Kidney epithelial cell (primary cell): ENCODE results near the gene TRIM71. TPM values are rescaled to one million over a fixed set of nuclear protein-coding genes. Genes with fewer than 3 reads are reported as not detected.
A peak's percentile ranks its signal among the peaks of the same experiment; 100 is the strongest.
"Not testable (repeated sequence)": the region's sequence is repeated elsewhere in the genome, so short reads cannot be mapped to it uniquely, and the experiment has no call there.

Source experiments
- DNase-seq: peaks from one replicate; pipeline ENCODE4 v3.0.0-alpha.2; 2010; ENCODE audit warnings: low read depth
- H3K27me3 ChIP-seq: 2 replicates; pipeline ENCODE4 v1.6.0; 2011; ENCODE audit warnings: low read length; ENCODE audit not compliant: control insufficient read depth, insufficient read depth
- H3K36me3 ChIP-seq: 2 replicates; pipeline ENCODE4 v1.5.1; 2011; ENCODE audit warnings: low read length; ENCODE audit not compliant: control insufficient read depth, insufficient read depth
- H3K4me3 ChIP-seq: 2 replicates; pipeline ENCODE4 v1.5.1; 2011; ENCODE audit warnings: low read depth, mild to moderate bottlenecking, control low read depth, low read length
- CTCF ChIP-seq: IDR thresholded peaks from 2 replicates; pipeline ENCODE4 v1.5.1; 2011; ENCODE audit warnings: mild to moderate bottlenecking, moderate library complexity, low read length, control low read depth, inconsistent platforms; ENCODE audit not compliant: insufficient read depth, poor library complexity, severe bottlenecking
- total RNA-seq: library from RNA; depleted of rRNA; stranded (reverse); fragments of >200 nt; gene quantifications from 2 replicates; pipeline ENCODE4 v1.2.3, GENCODE V29; 2015

TRIM71 gene
- total RNA-seq = 2.4 and 2.6 TPM in 2 replicates

- peak within 1 kb of the TSS; percentile 58 for H3K4me3 ChIP-seq
Measured at GRCh38 chr3:32817558-32818228, at the start of gene TRIM71. TRIM71 (plus strand) TSS chr3:32817997; CDS start chr3:32818081, 84 bp downstream.

GRCh38 chr3:32778389-32778788 lies 39.4 kb upstream of the TRIM71 start:
- H3K27me3 ChIP-seq = no peaks in the 10 kb centered on the region
- H3K36me3 ChIP-seq = no peaks in the 10 kb centered on the region
- H3K4me3 ChIP-seq = no peak overlapping the region
- TF ChIP-seq CTCF = no peak
- DNase-seq = no peak

More at GRCh38 chr3:32817558-32818228, at the start of gene TRIM71:
- Histone ChIP-seq H3K27me3 (peaks cover 36% of the 10 kb centered on the region), H3K36me3 (no peaks in the 10 kb centered on the region)
- no peak for DNase-seq
- no peak for TF ChIP-seq CTCF

GRCh38 chr3:32780071-32780734 lies 37.6 kb upstream of the TRIM71 start:
- no peak for DNase-seq
- Histone ChIP-seq H3K36me3 (no peaks in the 10 kb centered on the region), H3K4me3 (peak overlapping the region; percentile 56), H3K27me3 (no peaks in the 10 kb centered on the region)
- no peak for TF ChIP-seq CTCF

- peak overlapping the region; percentile 56 for H3K4me3 ChIP-seq
- no peak for DNase-seq
- peak; percentile 33 for TF ChIP-seq CTCF
- no peaks in the 10 kb centered on the region for H3K27me3 ChIP-seq
- no peaks in the 10 kb centered on the region for H3K36me3 ChIP-seq
Measured at GRCh38 chr3:32780735-32781210, 37.0 kb upstream of the TRIM71 start.

GRCh38 chr3:32781211-32781968 lies 36.4 kb upstream of the TRIM71 start:
- DNase-seq = no peak
- Histone ChIP-seq H3K27me3 (no peaks in the 10 kb centered on the region), H3K4me3 (peak overlapping the region; percentile 56), H3K36me3 (no peaks in the 10 kb centered on the region)
- peak; percentile 62 for TF ChIP-seq CTCF

- H3K36me3 ChIP-seq, DNase-seq, H3K4me3 ChIP-seq, H3K27me3 ChIP-seq: not testable (repeated sequence)
Measured at GRCh38 chr3:32781969-32782270, 35.9 kb upstream of the TRIM71 start.
